IPS-18c (cell line): ENCODE measurements around the gene IRF2.

ENCODE experiments used
- H3K4me3 ChIP-seq: 2 replicates; pipeline ENCODE4 v1.7.0; 2013; ENCODE audit warnings: low read depth, mild to moderate bottlenecking, low read length, moderate library complexity; ENCODE audit not compliant: insufficient read depth
- H3K9me3 ChIP-seq: one replicate; pipeline ENCODE4 v1.6.1; 2013; ENCODE audit warnings: mild to moderate bottlenecking, low read length, moderate library complexity; ENCODE audit not compliant: control insufficient read depth, insufficient read depth

Gene IRF2

GRCh38 chr4:184424279-184424678 lies 50.1 kb downstream of the IRF2 start:
- Histone ChIP-seq H3K4me3 (no peak overlapping the region), H3K9me3 (no peaks in the 10 kb centered on the region)

DNA sequence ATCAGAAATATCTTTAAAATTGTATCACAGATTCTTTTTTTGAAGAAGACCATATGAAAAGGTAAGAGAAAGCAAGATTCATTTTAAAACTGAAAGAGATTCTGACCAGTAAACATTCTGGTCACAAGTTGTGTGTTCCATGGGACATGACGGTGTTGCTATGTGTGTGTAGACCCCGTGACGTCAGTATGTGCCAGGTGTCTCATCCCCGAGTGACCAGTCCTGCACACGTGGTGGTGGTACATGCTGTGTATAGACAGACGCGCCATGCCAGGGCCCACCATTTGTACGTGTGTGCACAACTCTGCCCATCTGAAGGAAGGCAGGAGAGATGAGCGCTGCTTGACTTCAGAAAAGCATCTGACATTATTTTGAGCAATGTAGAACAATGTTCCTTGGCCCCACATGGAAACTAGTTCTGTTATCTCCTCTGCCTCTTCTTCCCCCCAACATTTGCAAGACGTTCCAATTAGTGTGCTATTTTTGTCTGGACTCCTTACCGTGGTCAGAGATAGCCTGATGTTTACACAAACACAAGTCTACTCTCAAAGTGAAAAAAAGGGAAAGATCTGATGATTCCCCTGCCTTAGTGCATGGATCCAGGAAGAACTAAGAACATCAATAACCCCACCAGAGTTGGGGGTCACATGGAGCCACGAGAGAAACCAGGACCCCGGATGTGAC lies 51.2 kb downstream of the IRF2 start:
- H3K9me3 ChIP-seq, result no peaks in the 10 kb centered on the region
- no peak overlapping the region for H3K4me3 ChIP-seq

DNA sequence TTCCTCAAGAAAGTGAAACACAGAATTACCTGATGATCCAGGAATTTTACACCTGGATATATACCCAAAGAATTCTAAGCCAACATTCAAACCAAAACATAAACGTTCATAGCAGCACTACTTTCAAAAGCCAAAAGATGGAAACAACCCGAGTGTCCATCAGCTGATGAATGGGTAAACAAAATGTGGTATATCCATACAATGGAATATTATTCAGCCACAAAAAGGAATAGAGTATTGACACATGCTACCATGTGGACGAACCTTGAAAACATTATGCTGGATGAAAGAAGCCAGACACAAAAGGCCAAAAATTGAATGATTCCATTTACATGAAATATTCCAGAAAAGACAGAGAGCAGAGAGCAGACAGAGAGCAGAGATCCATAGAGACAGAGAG lies 52.0 kb downstream of the IRF2 start:
- Histone ChIP-seq H3K4me3 (no peak overlapping the region), H3K9me3 (no peaks in the 10 kb centered on the region)

DNA sequence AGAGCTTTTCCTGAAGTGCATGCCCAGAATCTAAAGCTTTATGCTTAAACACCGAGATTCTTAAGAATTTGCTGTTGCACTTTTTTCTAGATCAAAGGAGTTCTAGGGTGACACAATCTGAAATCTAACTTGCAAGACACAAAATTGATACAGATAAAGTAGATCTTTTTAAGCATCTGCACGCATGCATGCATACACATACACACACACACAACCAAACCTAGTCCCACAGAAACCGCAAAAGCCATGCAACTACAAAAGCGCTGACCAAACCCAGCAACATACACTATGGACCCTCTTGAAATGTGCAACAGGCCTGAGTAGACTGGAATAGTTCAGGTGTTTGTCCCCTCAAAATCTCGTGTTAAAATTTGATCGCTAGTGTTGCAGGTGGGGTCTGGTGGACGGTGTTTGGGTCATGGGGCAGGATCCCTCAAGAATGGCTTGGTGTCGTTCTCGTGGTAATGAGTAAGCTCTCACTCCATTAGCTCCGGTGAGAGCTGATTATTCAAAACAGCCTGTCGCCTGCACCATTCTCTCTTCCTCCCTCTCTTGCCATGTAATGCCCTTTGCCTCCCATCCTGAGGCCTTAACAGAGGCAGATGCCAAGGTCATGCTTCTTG lies 52.7 kb downstream of the IRF2 start:
- Histone ChIP-seq H3K4me3 (no peak overlapping the region), H3K9me3 (no peaks in the 10 kb centered on the region)

DNA sequence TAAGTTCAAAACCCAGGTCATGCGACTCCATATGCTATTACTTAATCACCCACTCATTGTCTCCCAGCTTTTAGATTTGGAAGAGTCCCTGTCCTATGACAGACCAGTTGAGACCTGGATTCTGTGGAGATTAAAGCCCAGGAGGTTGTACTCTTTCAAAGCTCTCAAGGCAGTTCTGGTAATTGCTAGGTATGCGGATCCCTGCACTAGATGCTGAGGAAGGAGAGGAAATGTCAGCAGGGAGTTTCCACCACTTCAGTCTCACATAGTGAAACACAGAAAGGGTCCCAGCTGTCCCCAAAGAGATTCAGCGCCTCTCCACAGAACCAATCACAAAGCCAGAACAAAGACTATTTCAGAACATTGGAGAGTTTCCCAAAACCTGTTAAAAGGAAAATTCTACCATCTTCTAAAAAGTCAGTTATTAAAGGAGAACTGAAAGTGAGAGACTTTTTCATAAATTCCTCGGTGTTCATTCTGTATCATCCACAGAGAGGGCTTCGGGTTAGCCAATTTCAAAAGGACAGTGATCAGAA lies 53.4 kb downstream of the IRF2 start:
- H3K4me3 ChIP-seq, result no peak overlapping the region
- H3K9me3 ChIP-seq, result no peaks in the 10 kb centered on the region

- H3K9me3 ChIP-seq, result no peaks in the 10 kb centered on the region
- H3K4me3 ChIP-seq, result no peak overlapping the region
Observed at GRCh38 chr4:184420402-184420801, 53.9 kb downstream of the IRF2 start.

GRCh38 chr4:184419976-184420375 lies 54.4 kb downstream of the IRF2 start:
- no peaks in the 10 kb centered on the region for H3K9me3 ChIP-seq
- no peak overlapping the region for H3K4me3 ChIP-seq

DNA sequence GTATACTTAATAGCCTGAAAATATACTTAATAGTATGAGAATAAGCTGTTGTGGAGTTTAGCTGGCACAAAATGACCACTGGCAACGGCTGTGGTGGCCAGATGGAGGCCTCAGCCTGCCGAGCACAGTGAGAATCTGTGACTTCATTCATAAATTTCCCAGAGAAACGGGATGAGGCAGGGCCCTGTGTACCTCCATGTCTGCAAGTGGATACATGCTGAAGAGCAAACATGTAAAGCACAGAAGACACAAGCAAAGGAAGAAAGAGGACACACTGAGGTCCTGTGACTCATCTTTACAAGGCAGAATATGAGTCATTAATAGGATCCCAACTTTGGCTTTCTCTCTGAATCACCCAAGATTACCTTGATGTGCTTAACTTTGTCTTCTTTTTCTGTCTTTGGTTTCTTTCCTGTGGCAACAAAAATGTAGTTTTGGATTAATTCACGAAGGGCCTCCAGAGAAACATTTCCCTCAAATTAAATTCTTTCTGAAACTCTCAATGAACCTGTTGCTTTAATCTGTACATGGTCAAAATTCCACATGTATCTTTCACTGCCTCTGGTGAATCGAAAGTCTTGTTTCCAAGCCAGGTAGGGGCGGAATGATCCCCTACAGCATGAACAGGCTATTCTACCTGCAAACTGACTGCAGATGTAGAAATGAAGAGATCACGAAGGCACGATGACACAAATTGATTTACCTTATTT lies 56.4 kb downstream of the IRF2 start:
- H3K4me3 ChIP-seq, result no peak overlapping the region
- no peaks in the 10 kb centered on the region for H3K9me3 ChIP-seq

GRCh38 chr4:184416913-184417734 lies 57.2 kb downstream of the IRF2 start:
- no peaks in the 10 kb centered on the region for H3K9me3 ChIP-seq
- no peak overlapping the region for H3K4me3 ChIP-seq

- no peak overlapping the region for H3K4me3 ChIP-seq
- no peaks in the 10 kb centered on the region for H3K9me3 ChIP-seq
Observed at GRCh38 chr4:184415071-184415470, 59.3 kb downstream of the IRF2 start.

- no peak overlapping the region for H3K4me3 ChIP-seq
- H3K9me3 ChIP-seq, result peaks cover 3% of the 10 kb centered on the region
Observed at GRCh38 chr4:184413261-184414046, 60.9 kb downstream of the IRF2 start.

- H3K4me3 ChIP-seq, result no peak overlapping the region
- peaks cover 3% of the 10 kb centered on the region for H3K9me3 ChIP-seq
Observed at GRCh38 chr4:184410748-184411147, 63.6 kb downstream of the IRF2 start.

GRCh38 chr4:184409911-184410692 lies 64.2 kb downstream of the IRF2 start:
- H3K9me3 ChIP-seq, result peaks cover 3% of the 10 kb centered on the region
- no peak overlapping the region for H3K4me3 ChIP-seq

- Histone ChIP-seq H3K9me3 (peaks cover 3% of the 10 kb centered on the region), H3K4me3 (no peak overlapping the region)
Observed at GRCh38 chr4:184409502-184409901, 64.8 kb downstream of the IRF2 start.

DNA sequence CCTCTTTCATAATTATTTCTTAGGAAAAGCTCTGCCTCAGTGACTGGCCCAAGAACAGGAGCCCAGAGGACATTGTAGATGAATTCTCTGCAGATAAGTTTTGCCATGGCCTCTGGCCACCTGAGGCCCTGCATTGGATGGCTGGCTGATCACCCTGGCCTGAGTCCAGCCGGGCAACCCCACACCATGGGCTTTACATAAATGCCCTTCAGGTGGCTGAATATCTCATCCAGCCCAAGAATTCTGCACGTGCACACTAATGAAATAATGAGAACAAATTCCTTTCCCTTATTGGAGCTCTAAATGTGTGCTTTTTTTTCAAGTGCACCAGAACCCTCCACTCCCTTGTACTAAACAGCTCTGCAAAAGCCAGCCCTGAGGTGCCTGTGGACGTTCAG lies 65.7 kb downstream of the IRF2 start:
- Histone ChIP-seq H3K9me3 (peaks cover 3% of the 10 kb centered on the region), H3K4me3 (no peak overlapping the region)

- H3K9me3 ChIP-seq, result peaks cover 3% of the 10 kb centered on the region
Observed at GRCh38 chr4:184408021-184408683, 66.2 kb downstream of the IRF2 start.

More at GRCh38 chr4:184408021-184408683, 66.2 kb downstream of the IRF2 start:
- no peak overlapping the region for H3K4me3 ChIP-seq
